ENCODE measurements around the gene SNN. TPM values are rescaled to one million over a fixed set of nuclear protein-coding genes. Genes with fewer than 3 reads are reported as not detected.

Gene SNN
- total RNA-seq, 1 experiment from 2014 or later = 65.2 TPM

DNA sequence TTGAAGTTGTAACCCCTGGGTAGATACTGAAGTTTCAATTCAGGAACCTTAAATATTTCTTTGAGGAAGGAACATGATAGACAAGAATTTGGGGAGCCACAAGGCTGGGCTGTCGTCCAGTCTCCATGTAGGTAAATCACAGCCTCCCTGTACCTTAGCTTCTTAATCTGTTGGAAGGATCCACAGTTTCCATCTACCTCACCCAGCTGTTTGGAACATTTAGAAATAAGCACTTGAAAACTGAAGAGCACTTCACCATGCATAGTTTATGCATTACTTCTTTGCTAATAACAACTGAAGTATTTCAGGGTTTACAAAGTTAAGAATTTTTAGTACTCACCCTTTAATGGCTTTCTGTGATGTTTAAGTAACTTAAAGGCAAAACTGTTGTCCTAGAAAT lies 57.2 kb downstream of the SNN start (continued):
- TF ChIP-seq CREM (CRISPR knock-in tag; IDR thresholded peaks at IDR 0.05) (no peak), OVOL2 (CRISPR knock-in tag; IDR thresholded peaks at IDR 0.05; ENCODE audit: borderline replicate concordance) (no peak), ZNF232 (CRISPR knock-in tag; IDR thresholded peaks at IDR 0.05) (no peak), TEAD1 (CRISPR knock-in tag; IDR thresholded peaks at IDR 0.05) (no peak), JUN (CRISPR knock-in tag; IDR thresholded peaks at IDR 0.05) (no peak), TEAD4 (CRISPR knock-in tag; IDR thresholded peaks at IDR 0.05) (no peak)
- TF ChIP-seq, protein P1, sequence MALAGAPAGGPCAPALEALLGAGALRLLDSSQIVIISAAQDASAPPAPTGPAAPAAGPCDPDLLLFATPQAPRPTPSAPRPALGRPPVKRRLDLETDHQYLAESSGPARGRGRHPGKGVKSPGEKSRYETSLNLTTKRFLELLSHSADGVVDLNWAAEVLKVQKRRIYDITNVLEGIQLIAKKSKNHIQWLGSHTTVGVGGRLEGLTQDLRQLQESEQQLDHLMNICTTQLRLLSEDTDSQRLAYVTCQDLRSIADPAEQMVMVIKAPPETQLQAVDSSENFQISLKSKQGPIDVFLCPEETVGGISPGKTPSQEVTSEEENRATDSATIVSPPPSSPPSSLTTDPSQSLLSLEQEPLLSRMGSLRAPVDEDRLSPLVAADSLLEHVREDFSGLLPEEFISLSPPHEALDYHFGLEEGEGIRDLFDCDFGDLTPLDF (CRISPR knock-in tag; IDR thresholded peaks at IDR 0.05) = no peak
- TF ChIP-seq, protein P2, sequence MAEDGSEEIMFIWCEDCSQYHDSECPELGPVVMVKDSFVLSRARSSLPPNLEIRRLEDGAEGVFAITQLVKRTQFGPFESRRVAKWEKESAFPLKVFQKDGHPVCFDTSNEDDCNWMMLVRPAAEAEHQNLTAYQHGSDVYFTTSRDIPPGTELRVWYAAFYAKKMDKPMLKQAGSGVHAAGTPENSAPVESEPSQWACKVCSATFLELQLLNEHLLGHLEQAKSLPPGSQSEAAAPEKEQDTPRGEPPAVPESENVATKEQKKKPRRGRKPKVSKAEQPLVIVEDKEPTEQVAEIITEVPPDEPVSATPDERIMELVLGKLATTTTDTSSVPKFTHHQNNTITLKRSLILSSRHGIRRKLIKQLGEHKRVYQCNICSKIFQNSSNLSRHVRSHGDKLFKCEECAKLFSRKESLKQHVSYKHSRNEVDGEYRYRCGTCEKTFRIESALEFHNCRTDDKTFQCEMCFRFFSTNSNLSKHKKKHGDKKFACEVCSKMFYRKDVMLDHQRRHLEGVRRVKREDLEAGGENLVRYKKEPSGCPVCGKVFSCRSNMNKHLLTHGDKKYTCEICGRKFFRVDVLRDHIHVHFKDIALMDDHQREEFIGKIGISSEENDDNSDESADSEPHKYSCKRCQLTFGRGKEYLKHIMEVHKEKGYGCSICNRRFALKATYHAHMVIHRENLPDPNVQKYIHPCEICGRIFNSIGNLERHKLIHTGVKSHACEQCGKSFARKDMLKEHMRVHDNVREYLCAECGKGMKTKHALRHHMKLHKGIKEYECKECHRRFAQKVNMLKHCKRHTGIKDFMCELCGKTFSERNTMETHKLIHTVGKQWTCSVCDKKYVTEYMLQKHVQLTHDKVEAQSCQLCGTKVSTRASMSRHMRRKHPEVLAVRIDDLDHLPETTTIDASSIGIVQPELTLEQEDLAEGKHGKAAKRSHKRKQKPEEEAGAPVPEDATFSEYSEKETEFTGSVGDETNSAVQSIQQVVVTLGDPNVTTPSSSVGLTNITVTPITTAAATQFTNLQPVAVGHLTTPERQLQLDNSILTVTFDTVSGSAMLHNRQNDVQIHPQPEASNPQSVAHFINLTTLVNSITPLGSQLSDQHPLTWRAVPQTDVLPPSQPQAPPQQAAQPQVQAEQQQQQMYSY (CRISPR knock-in tag; IDR thresholded peaks at IDR 0.05) = no peak

DNA sequence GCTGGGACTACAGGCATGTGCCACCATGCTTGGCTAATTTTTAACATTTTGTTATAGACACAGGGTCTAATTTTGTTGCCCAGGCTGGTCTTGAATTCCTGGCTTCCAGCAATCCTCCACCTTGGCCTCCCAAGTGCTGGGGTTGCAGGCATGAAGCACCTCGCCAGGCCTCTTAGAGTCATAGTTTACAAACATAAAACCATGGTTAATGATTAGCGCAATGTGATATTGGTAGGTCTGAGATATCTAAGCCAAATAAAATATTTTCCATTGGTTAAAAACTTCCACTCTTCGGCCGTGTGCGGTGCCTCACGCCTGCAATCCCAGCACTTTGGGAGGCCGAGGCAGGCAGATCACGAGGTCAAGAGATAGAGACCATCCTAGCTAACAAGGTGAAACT lies 57.8 kb downstream of the SNN start:
- Mint-ChIP-seq H3K4me1 (no peaks in the 10 kb centered on the region), H3K27ac (no peak overlapping the region), H3K4me3 (no peak overlapping the region), H3K27me3 (ENCODE audit: low read depth) (no peaks in the 10 kb centered on the region), H3K36me3 (peaks cover 21% of the 10 kb centered on the region), H3K9me3 (no peaks in the 10 kb centered on the region)
- TF ChIP-seq, protein P3, sequence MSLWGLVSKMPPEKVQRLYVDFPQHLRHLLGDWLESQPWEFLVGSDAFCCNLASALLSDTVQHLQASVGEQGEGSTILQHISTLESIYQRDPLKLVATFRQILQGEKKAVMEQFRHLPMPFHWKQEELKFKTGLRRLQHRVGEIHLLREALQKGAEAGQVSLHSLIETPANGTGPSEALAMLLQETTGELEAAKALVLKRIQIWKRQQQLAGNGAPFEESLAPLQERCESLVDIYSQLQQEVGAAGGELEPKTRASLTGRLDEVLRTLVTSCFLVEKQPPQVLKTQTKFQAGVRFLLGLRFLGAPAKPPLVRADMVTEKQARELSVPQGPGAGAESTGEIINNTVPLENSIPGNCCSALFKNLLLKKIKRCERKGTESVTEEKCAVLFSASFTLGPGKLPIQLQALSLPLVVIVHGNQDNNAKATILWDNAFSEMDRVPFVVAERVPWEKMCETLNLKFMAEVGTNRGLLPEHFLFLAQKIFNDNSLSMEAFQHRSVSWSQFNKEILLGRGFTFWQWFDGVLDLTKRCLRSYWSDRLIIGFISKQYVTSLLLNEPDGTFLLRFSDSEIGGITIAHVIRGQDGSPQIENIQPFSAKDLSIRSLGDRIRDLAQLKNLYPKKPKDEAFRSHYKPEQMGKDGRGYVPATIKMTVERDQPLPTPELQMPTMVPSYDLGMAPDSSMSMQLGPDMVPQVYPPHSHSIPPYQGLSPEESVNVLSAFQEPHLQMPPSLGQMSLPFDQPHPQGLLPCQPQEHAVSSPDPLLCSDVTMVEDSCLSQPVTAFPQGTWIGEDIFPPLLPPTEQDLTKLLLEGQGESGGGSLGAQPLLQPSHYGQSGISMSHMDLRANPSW (CRISPR knock-in tag; conservative IDR thresholded peaks at IDR 0.05; ENCODE audit: low read depth) = no peak
- TF ChIP-seq, protein P4, sequence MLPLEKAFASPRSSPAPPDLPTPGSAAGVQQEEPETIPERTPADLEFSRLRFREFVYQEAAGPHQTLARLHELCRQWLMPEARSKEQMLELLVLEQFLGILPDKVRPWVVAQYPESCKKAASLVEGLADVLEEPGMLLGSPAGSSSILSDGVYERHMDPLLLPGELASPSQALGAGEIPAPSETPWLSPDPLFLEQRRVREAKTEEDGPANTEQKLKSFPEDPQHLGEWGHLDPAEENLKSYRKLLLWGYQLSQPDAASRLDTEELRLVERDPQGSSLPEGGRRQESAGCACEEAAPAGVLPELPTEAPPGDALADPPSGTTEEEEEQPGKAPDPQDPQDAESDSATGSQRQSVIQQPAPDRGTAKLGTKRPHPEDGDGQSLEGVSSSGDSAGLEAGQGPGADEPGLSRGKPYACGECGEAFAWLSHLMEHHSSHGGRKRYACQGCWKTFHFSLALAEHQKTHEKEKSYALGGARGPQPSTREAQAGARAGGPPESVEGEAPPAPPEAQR (CRISPR knock-in tag; IDR thresholded peaks at IDR 0.05) = no peak
- TF ChIP-seq KAT7 (CRISPR knock-in tag; IDR thresholded peaks at IDR 0.05; ENCODE audit: borderline replicate concordance) = no peak
- no peak for TF ChIP-seq EMX1 (CRISPR knock-in tag; IDR thresholded peaks at IDR 0.05)
- TF ChIP-seq SMAD4 (CRISPR knock-in tag; IDR thresholded peaks at IDR 0.05) = no peak
- TF ChIP-seq MYBL2 (CRISPR knock-in tag; IDR thresholded peaks at IDR 0.05) = no peak
- no peak for TF ChIP-seq NFE2L1 (CRISPR knock-in tag; IDR thresholded peaks at IDR 0.05)
- no peak for TF ChIP-seq JUN (CRISPR knock-in tag; IDR thresholded peaks at IDR 0.05)
- TF ChIP-seq, protein P5, sequence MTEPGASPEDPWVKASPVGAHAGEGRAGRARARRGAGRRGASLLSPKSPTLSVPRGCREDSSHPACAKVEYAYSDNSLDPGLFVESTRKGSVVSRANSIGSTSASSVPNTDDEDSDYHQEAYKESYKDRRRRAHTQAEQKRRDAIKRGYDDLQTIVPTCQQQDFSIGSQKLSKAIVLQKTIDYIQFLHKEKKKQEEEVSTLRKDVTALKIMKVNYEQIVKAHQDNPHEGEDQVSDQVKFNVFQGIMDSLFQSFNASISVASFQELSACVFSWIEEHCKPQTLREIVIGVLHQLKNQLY (CRISPR knock-in tag; IDR thresholded peaks at IDR 0.05) = no peak
- TF ChIP-seq ETV6 (CRISPR knock-in tag; IDR thresholded peaks at IDR 0.05) = no peak
- TF ChIP-seq RELA (CRISPR knock-in tag; IDR thresholded peaks at IDR 0.05; ENCODE audit: borderline replicate concordance) = no peak
- TF ChIP-seq, protein P6, sequence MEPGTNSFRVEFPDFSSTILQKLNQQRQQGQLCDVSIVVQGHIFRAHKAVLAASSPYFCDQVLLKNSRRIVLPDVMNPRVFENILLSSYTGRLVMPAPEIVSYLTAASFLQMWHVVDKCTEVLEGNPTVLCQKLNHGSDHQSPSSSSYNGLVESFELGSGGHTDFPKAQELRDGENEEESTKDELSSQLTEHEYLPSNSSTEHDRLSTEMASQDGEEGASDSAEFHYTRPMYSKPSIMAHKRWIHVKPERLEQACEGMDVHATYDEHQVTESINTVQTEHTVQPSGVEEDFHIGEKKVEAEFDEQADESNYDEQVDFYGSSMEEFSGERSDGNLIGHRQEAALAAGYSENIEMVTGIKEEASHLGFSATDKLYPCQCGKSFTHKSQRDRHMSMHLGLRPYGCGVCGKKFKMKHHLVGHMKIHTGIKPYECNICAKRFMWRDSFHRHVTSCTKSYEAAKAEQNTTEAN (CRISPR knock-in tag; IDR thresholded peaks at IDR 0.05) = no peak
- TF ChIP-seq ZNF138 (CRISPR knock-in tag; conservative IDR thresholded peaks at IDR 0.05) = no peak
- TF ChIP-seq RORB (CRISPR knock-in tag; IDR thresholded peaks at IDR 0.05) = no peak
- ChIA-PET POLR2A (no interaction called here), CTCF (interaction anchor here (1.4 kb wide), 1 partner anchor 12 kb away, joined by 3 read pairs; no protein-coding TSS in a partner anchor)
- no peak for ATAC-seq
- DNase-seq (ENCODE audit: low spot score) = no peak
